Lower leg skin (tissue), 4 donors: ENCODE measurements around the gene CLASP2. TPM values are rescaled to one million over a fixed set of nuclear protein-coding genes. Genes with fewer than 3 reads are reported as not detected.

Experiments used
- DNase-seq, 2 donors: peaks; one replicate each; pipeline ENCODE4 v3.0.0-alpha.2; 2019; ENCODE audit warnings: low spot score in 2 of 2
- H3K4me3 ChIP-seq: fragments of 200-600 bp; sonication (generic); 2 replicates; pipeline ENCODE4 v1.5.1; 2017; ENCODE audit warnings: mild to moderate bottlenecking, low read depth; ENCODE audit not compliant: poor library complexity, severe bottlenecking
- POLR2A ChIP-seq, 2 donors: fragments of 450-650 bp; IDR thresholded peaks; one replicate each; pipeline ENCODE4 v1.6.1; 2016 to 2017; ENCODE audit warnings: antibody characterized with exemption in 2 of 2, mild to moderate bottlenecking in 1 of 2, moderate library complexity in 1 of 2
- WGBS, 2 donors: methylation state at CpG; one replicate each; pipeline ENCODE4 v1.1.5; 2018; 5-methylcytosine and 5-hydroxymethylcytosine counted together
- intact Hi-C: fragments of 100-400 bp; cut with DNase I; formaldehyde crosslinking; loops from one replicate; pipeline ENCODE4 v1.15.0; 2023; ENCODE audit warnings: low total_unique reads
- total RNA-seq, 4 donors: library from RNA; depleted of rRNA; stranded (reverse); fragments of >200 nt; gene quantifications; one replicate each; pipeline ENCODE4 v1.1.0, GENCODE V29; 2016
- TF ChIP-seq, protein P1 (sequence below), 3 donors: fragments of 450-650 bp; IDR thresholded peaks; one replicate each; pipeline ENCODE4 v1.5.1; 2016; ENCODE audit warnings: antibody characterized with exemption in 3 of 3, mild to moderate bottlenecking in 3 of 3, moderate library complexity in 2 of 3

The CLASP2 gene
- total RNA-seq, 4 donors from 2014 or later = 27.2 to 76.8 (median 49.8) TPM

DNA sequence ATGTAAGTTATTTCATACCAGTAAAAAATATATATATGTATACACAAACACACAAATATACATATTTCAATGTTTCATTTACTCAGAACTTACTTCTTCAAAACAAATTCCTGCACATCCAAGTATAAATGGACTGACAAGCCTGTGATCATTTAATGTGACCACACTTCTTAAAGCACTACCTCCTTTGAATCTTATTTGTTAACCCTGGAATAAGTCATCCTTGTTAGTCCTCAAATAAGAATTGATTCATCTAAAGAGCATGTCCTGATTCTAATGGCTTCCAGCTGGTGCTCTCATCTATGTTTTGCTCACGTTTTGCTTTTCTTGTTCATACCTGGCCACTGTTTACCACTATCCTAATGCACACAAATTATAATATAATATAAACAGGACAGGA, 173.9 kb downstream of the CLASP2 start:
- WGBS, 2 donors = 55 to 56% methylated on average over 1 of the region's 1 CpG
- intact Hi-C loops = no loop called here
- no peak for TF ChIP-seq POLR2A (IDR thresholded peaks at IDR 0.05)
- TF ChIP-seq, protein P1, sequence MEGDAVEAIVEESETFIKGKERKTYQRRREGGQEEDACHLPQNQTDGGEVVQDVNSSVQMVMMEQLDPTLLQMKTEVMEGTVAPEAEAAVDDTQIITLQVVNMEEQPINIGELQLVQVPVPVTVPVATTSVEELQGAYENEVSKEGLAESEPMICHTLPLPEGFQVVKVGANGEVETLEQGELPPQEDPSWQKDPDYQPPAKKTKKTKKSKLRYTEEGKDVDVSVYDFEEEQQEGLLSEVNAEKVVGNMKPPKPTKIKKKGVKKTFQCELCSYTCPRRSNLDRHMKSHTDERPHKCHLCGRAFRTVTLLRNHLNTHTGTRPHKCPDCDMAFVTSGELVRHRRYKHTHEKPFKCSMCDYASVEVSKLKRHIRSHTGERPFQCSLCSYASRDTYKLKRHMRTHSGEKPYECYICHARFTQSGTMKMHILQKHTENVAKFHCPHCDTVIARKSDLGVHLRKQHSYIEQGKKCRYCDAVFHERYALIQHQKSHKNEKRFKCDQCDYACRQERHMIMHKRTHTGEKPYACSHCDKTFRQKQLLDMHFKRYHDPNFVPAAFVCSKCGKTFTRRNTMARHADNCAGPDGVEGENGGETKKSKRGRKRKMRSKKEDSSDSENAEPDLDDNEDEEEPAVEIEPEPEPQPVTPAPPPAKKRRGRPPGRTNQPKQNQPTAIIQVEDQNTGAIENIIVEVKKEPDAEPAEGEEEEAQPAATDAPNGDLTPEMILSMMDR (IDR thresholded peaks at IDR 0.05) = no peak
- no peak for DNase-seq
- no peak overlapping the region for H3K4me3 ChIP-seq

DNA sequence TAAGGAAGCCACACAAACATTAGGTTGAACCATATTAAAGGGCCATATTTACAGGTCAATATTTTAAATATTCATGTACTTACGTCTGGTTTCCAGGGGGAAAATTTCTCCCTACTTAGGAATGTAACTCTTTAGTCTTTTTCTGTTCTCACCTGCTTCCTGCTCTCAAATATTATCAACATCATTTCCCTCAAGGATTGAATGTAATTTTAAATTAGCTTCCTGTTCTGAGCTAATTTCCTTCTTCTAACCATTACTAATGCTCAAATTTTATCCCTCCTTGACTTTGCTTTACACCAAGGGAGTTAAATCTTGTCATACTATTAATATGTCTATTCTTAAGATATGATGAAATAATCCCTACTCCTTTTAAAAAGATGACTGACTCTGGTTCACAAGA, 174.5 kb downstream of the CLASP2 start:
- no peak for TF ChIP-seq POLR2A (IDR thresholded peaks at IDR 0.05)
- TF ChIP-seq, protein P1 (IDR thresholded peaks at IDR 0.05) = no peak
- DNase-seq = no peak
- WGBS, 2 donors = 82 to 93% methylated on average over 1 of the region's 1 CpG
- no peak overlapping the region for H3K4me3 ChIP-seq
- intact Hi-C loops = no loop called here

DNA sequence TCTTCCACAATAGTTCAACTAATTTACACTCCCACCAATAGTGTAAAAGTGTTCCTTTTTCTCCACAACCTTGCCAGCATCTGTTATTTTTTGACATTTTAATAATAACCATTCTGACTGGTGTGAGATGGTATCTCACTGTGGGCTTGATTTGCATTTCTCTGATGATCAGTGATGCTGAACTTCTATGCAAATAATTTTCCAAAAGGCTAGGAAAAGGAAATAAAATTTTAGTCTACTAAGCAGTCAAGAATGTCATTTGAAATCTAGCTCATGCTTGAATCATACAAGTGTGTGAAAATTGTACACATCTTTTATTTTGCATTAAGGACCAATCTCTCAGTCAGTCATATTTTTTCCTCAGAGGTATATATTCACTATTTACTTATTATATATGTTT, 176.1 kb downstream of the CLASP2 start:
- no peak for TF ChIP-seq POLR2A (IDR thresholded peaks at IDR 0.05)
- TF ChIP-seq, protein P1 (IDR thresholded peaks at IDR 0.05) = no peak
- DNase-seq = no peak
- intact Hi-C loops = no loop called here
- H3K4me3 ChIP-seq = no peak overlapping the region

DNA sequence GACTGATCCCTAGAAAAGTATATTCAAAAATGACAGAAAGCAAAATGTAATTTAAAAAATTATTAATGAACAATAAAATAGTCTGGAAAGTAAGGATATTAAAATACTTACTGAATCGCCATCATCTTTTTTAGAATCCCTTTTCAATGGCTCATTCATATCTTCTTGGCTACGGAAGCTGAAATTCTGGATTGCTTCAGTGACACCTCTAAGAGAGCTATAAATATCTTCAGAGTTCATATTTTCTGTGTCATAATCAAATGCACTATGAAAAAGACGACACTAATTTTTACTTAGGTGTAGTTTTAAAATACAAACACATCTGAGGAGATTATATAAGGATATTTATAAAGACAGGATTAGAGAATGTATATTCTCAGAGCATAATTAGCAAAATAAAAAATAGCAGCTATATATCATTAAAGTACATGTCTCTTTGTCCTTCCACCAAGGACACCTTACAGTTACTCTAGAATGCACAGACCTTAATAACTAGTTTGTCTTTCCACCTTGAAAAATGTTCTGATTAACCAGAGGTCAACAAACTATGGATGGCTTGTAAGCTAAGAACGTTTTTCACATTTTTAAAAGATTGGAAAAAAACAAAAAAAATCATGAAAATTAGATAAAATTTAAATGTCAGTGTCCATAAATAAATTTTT, 179.2 kb downstream of the CLASP2 start:
- no peak overlapping the region for H3K4me3 ChIP-seq
- no peak for TF ChIP-seq POLR2A (IDR thresholded peaks at IDR 0.05)
- TF ChIP-seq, protein P1 (IDR thresholded peaks at IDR 0.05) = no peak
- DNase-seq = no peak
- 70 to 77% methylated on average over 4 of the region's 4 CpGs for WGBS, 2 donors
- intact Hi-C loops = no loop called here

DNA sequence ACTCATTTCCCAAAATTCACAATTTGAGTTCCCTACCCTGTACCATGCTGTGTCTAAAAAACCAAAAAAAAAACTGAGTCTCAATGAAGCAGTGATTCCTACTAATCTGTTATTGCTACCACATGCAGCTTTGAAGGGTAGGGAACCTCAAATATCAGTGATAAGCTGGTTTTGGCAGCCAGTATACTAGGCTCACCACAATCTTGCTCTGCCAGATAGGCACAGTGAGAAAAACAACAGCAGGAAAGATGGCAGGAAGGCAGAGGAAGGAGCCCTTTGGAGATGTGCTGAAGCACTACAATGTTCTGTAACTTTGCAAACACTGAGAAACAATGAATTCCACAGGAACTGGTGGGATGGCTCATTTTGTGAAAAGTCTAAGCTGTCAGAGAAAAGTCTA, 180.9 kb downstream of the CLASP2 start:
- TF ChIP-seq POLR2A (IDR thresholded peaks at IDR 0.05) = no peak
- TF ChIP-seq, protein P1 (IDR thresholded peaks at IDR 0.05) = no peak
- intact Hi-C loops = no loop called here
- DNase-seq = no peak
- H3K4me3 ChIP-seq = no peak overlapping the region

DNA sequence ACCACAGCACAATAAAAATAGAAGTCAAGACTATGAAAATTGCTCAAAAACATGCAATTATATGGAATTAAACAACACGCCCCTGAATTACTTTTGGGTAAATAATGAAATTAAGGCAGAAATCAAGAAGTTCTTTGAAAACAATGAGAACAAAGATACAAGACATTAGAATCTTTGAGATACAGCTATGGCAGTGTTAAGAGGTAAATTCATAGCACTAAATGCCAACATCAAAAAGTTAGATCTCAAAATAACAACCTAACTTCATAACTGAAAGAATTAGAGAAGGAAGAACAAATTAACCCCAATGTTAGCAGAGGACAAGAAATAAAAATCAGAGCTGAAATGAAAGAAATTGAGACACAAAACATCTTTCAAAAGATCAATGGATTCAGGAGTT, 191.3 kb downstream of the CLASP2 start:
- TF ChIP-seq POLR2A (IDR thresholded peaks at IDR 0.05) = no peak
- TF ChIP-seq, protein P1 (IDR thresholded peaks at IDR 0.05) = no peak
- WGBS, 2 donors = 97 to 100% methylated on average over 1 of the region's 1 CpG
- intact Hi-C loops = no loop called here
- no peak overlapping the region for H3K4me3 ChIP-seq
- no peak for DNase-seq
